D721Med (cell line): ENCODE results near the gene SERPINB10.
A peak's percentile ranks its signal among the peaks of the same experiment; 100 is the strongest.

Source experiments
- DNase-seq: peaks from one replicate; pipeline ENCODE4 v3.0.0; 2011; ENCODE audit warnings: low spot score; ENCODE audit not compliant: insufficient read length
- FAIRE-seq: peaks from 2 replicates; lab custom pipeline; 2011; peaks lifted over from hg19 to GRCh38; lab: Jason Lieb, UNC
- CTCF ChIP-seq: IDR thresholded peaks from 2 replicates; pipeline ENCODE4 v1.5.1; 2012; ENCODE audit warnings: mild to moderate bottlenecking, control low read depth; ENCODE audit not compliant: insufficient read depth; ENCODE audit errors: missing control alignments

The SERPINB10 gene

DNA sequence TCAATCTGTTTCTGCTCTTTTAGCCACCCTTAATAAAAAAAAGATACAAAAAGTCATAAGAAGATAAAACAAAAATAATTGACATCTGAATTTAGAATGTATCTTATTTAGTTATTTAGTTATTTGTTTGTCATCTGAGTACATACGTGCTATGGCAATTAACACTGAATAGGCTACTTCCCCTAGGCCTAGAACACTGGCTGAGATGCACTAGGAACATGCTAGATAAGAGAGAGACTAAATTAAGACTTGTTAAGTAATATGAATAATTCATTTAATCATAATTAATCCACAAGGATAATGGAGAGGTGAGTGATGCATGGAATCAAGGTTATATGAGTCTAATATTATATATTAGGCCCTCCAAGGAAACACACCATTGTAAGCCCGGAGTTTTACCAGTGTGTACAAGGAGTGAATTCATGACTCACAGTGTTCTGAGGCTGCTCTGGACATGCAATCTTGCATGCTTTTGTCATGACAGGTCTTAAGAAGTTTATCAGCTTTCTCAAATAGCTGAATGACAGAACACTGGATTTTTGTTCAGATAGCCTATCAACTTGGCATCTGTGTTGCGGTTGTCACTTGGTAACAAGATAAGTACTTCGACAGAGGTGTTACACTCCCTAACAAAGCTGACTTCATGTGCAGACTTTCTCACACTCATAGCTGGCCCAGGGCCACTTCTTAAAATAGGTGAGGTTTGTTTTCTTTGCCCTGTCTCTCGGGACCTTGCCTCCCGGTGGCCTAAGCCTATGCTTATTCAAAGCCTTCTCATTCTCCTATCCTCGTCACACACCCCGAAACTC is 25.2 kb upstream of the SERPINB10 start:
- FAIRE-seq (no peak), DNase-seq (no peak)
- no peak for TF ChIP-seq CTCF

DNA sequence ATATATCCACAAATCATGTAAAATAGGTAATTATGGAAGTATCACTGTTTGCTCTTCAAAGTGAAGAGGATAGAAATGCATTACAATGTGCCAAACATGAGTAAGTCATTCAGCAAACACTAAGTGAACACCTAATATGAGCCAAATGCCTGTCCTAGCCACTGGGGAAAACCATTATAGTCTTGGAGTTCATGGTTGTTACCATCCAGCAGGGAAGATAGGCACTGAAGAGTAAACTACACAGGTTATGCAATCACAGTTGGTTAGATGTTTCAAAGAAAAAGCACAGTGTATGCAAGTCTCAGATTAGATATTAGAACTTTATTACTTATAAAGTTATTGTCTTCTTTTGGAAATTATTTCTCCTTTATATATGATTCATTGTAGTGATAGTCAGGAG is 24.1 kb upstream of the SERPINB10 start:
- TF ChIP-seq CTCF, result no peak
- no peak for DNase-seq
- FAIRE-seq, result no peak

GRCh38 chr18:63887424-63887823 is 20.3 kb upstream of the SERPINB10 start, which contains the start of gene SERPINB2:
TSS of gene SERPINB2 (plus strand) at chr18:63887705. CDS start at chr18:63891445, 3,740 bp downstream.
- FAIRE-seq (peak; percentile 88), DNase-seq (no peak)
- no peak for TF ChIP-seq CTCF

GRCh38 chr18:63888470-63889190 is 19.1 kb upstream of the SERPINB10 start:
- FAIRE-seq (no peak), DNase-seq (no peak)
- no peak for TF ChIP-seq CTCF

GRCh38 chr18:63889626-63890025 is 18.1 kb upstream of the SERPINB10 start:
- FAIRE-seq (no peak), DNase-seq (no peak)
- no peak for TF ChIP-seq CTCF

DNA sequence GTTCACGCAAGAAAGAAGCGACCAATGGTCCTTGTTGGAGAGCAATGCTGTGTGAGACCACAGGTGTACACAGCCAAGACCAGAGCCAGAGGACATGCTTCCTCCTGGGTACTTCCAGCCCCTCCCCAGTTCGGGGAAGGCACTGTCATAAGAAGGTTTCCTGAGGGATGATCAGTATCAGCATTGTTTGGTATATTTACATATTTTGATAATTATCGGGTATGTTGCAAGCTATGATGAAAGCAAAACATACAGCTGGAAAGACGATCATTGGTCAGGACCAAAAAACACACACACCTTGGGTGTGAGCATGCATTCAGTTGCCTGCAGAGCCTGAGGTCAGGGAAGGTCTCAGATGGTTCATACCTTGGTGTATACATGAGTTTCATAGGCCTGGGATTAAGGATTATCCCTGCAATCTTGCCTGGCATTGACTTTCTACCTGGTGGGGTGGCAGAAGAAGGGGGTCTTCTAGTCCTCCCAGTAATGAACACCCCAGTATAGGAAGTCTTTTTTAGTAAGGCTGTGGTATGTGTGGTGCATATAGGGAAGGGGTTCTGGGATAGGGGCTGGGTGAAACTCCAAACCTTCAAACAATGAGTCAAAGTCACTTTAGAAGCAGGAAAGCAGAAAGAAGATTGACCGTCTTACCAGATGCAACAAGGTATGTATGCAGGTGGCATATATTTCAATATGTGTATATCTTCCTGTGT is 17.4 kb upstream of the SERPINB10 start:
- DNase-seq (no peak), FAIRE-seq (no peak)
- TF ChIP-seq CTCF, result no peak
